Measurements from ENCODE around the gene GOLGA1.

GRCh38 chr9:124831642-124832364, 109.1 kb downstream of the GOLGA1 start:
- TF ChIP-seq NR2F1 (conservative IDR thresholded peaks at IDR 0.05): no peak
- TF ChIP-seq CTCF (IDR thresholded peaks at IDR 0.05 in 2 of 3, conservative IDR thresholded peaks at IDR 0.05 in 1 of 3; ENCODE audit: control insufficient read depth in 2 of 3, extremely low read depth in 1 of 3, insufficient read depth in 1 of 3, low read depth in 3 of 3, low read length in 3 of 3): no peak
- TF ChIP-seq SIN3A (IDR thresholded peaks at IDR 0.05; ENCODE audit: low read depth, low read length): no peak
- no peak for TF ChIP-seq MTA2 (IDR thresholded peaks at IDR 0.05; ENCODE audit: low read depth)
